ENCODE measurements around the gene ATP6V1F.

Gene ATP6V1F

GRCh38 chr7:128890306-128891109 is 27.9 kb downstream of the ATP6V1F start:
- no peak overlapping the region for H3K27ac ChIP-seq (ENCODE audit: low read length)
- H3K9me3 ChIP-seq (ENCODE audit: control insufficient read depth in 1 of 2, low read length in 2 of 2): no peaks in the 10 kb centered on the region
- peak overlapping the region in 1 of 2 donors; percentile 44 for H3K4me3 ChIP-seq (ENCODE audit: low read depth in 1 of 2, low read length in 2 of 2)
- H3K36me3 ChIP-seq (ENCODE audit: control insufficient read depth in 1 of 2, insufficient read depth in 2 of 2, low read length in 2 of 2): no peaks in the 10 kb centered on the region
- no peaks in the 10 kb centered on the region for H3K27me3 ChIP-seq (ENCODE audit: low read depth, low read length)
- H3K4me1 ChIP-seq (ENCODE audit: control insufficient read depth in 1 of 2, insufficient read depth in 2 of 2, low read length in 2 of 2): no peaks in the 10 kb centered on the region

GRCh38 chr7:128891110-128891941 is 28.7 kb downstream of the ATP6V1F start:
- Histone ChIP-seq H3K36me3 (ENCODE audit: control insufficient read depth in 1 of 2, insufficient read depth in 2 of 2, low read length in 2 of 2) (no peaks in the 10 kb centered on the region), H3K27me3 (ENCODE audit: low read depth, low read length) (no peaks in the 10 kb centered on the region), H3K4me1 (ENCODE audit: control insufficient read depth in 1 of 2, insufficient read depth in 2 of 2, low read length in 2 of 2) (no peaks in the 10 kb centered on the region), H3K9me3 (ENCODE audit: control insufficient read depth in 1 of 2, low read length in 2 of 2) (no peaks in the 10 kb centered on the region), H3K4me3 (ENCODE audit: low read depth in 1 of 2, low read length in 2 of 2) (peak overlapping the region in 1 of 2 donors; percentile 44), H3K27ac (ENCODE audit: low read length) (no peak overlapping the region)

GRCh38 chr7:128891942-128892269 is 29.2 kb downstream of the ATP6V1F start:
- H3K27ac ChIP-seq (ENCODE audit: low read length): no peak overlapping the region

DNA sequence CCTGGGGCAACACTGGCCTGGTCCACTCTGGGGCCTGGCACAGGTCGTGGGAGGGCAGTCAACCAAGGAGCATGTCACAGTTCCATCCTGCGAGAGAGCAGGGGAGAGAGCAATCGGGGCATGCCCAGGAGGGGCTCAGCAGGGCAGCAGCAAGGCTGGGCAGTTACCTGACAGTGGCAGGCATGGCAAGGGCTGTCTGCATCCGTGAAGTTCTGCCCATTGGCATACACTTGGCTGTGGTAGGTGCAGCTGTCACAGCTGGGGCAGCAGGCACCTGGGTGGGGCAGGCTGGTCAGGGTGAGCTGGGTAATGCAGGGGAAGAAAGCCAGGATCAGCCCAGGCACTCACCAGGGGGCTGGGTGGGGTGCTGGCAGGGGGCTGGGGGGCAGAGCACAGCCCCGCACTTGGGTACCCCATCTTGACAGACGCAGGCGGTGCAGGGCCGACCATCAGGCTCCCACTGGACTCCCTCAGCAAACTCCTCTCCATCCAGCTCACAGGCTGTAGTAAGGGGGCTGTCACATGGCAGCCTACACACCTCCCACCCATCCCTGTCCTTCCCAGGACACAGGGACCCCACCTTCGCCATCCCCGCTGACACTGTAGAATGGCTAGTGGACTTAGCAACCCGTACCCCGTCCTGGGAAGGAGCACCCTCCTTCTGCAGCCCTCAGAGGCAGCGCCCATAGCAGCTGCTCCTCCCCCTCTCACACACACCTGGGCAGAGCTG is 30.0 kb downstream of the ATP6V1F start:
- Histone ChIP-seq H3K9me3 (ENCODE audit: control insufficient read depth in 1 of 2, low read length in 2 of 2) (no peaks in the 10 kb centered on the region), H3K4me1 (ENCODE audit: control insufficient read depth in 1 of 2, insufficient read depth in 2 of 2, low read length in 2 of 2) (no peaks in the 10 kb centered on the region), H3K27me3 (ENCODE audit: low read depth, low read length) (no peaks in the 10 kb centered on the region), H3K27ac (ENCODE audit: low read length) (no peak overlapping the region), H3K36me3 (ENCODE audit: control insufficient read depth in 1 of 2, insufficient read depth in 2 of 2, low read length in 2 of 2) (no peaks in the 10 kb centered on the region), H3K4me3 (ENCODE audit: low read depth in 1 of 2, low read length in 2 of 2) (no peak overlapping the region)

More at GRCh38 chr7:128891942-128892269, 29.2 kb downstream of the ATP6V1F start:
- no peaks in the 10 kb centered on the region for H3K9me3 ChIP-seq (ENCODE audit: control insufficient read depth in 1 of 2, low read length in 2 of 2)
- H3K4me3 ChIP-seq (ENCODE audit: low read depth in 1 of 2, low read length in 2 of 2): no peak overlapping the region
- H3K27me3 ChIP-seq (ENCODE audit: low read depth, low read length): no peaks in the 10 kb centered on the region
- H3K36me3 ChIP-seq (ENCODE audit: control insufficient read depth in 1 of 2, insufficient read depth in 2 of 2, low read length in 2 of 2): no peaks in the 10 kb centered on the region
- no peaks in the 10 kb centered on the region for H3K4me1 ChIP-seq (ENCODE audit: control insufficient read depth in 1 of 2, insufficient read depth in 2 of 2, low read length in 2 of 2)

GRCh38 chr7:128893251-128894100 is 30.8 kb downstream of the ATP6V1F start:
- Histone ChIP-seq H3K27ac (ENCODE audit: low read length) (no peak overlapping the region), H3K27me3 (ENCODE audit: low read depth, low read length) (no peaks in the 10 kb centered on the region), H3K36me3 (ENCODE audit: control insufficient read depth in 1 of 2, insufficient read depth in 2 of 2, low read length in 2 of 2) (no peaks in the 10 kb centered on the region), H3K9me3 (ENCODE audit: control insufficient read depth in 1 of 2, low read length in 2 of 2) (no peaks in the 10 kb centered on the region), H3K4me3 (ENCODE audit: low read depth in 1 of 2, low read length in 2 of 2) (no peak overlapping the region), H3K4me1 (ENCODE audit: control insufficient read depth in 1 of 2, insufficient read depth in 2 of 2, low read length in 2 of 2) (no peaks in the 10 kb centered on the region)

DNA sequence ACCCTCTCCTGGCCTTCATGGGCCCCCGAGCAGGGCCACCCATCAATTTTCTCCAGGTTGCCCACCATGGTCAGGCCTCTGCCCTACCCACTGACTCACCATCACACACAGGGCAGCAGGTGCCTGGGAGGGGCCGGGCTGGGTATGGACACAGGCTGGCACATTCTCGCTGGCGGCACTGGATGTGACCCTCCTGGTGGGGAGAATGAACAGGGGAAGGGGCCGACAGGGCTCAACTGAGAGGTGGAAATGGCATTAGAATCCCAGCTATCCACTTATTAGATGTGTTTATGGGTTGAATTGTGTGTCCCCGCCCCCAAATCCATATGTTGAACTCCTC is 31.4 kb downstream of the ATP6V1F start:
- no peak overlapping the region for H3K4me3 ChIP-seq (ENCODE audit: low read depth in 1 of 2, low read length in 2 of 2)
- no peaks in the 10 kb centered on the region for H3K36me3 ChIP-seq (ENCODE audit: control insufficient read depth in 1 of 2, insufficient read depth in 2 of 2, low read length in 2 of 2)
- no peaks in the 10 kb centered on the region for H3K4me1 ChIP-seq (ENCODE audit: control insufficient read depth in 1 of 2, insufficient read depth in 2 of 2, low read length in 2 of 2)
- no peaks in the 10 kb centered on the region for H3K9me3 ChIP-seq (ENCODE audit: control insufficient read depth in 1 of 2, low read length in 2 of 2)
- no peak overlapping the region for H3K27ac ChIP-seq (ENCODE audit: low read length)
- H3K27me3 ChIP-seq (ENCODE audit: low read depth, low read length): no peaks in the 10 kb centered on the region

- no peak overlapping the region for H3K27ac ChIP-seq (ENCODE audit: low read length)
- no peaks in the 10 kb centered on the region for H3K4me1 ChIP-seq (ENCODE audit: control insufficient read depth in 1 of 2, insufficient read depth in 2 of 2, low read length in 2 of 2)
- no peaks in the 10 kb centered on the region for H3K36me3 ChIP-seq (ENCODE audit: control insufficient read depth in 1 of 2, insufficient read depth in 2 of 2, low read length in 2 of 2)
- H3K9me3 ChIP-seq (ENCODE audit: control insufficient read depth in 1 of 2, low read length in 2 of 2): peaks cover 0 to 3% of the 10 kb centered on the region in 2 donors
- H3K4me3 ChIP-seq (ENCODE audit: low read depth in 1 of 2, low read length in 2 of 2): no peak overlapping the region
- no peaks in the 10 kb centered on the region for H3K27me3 ChIP-seq (ENCODE audit: low read depth, low read length)
Measured at GRCh38 chr7:128895320-128895719, 32.7 kb downstream of the ATP6V1F start.

- peaks cover 0 to 3% of the 10 kb centered on the region in 2 donors for H3K9me3 ChIP-seq (ENCODE audit: control insufficient read depth in 1 of 2, low read length in 2 of 2)
- no peak overlapping the region for H3K27ac ChIP-seq (ENCODE audit: low read length)
- no peaks in the 10 kb centered on the region for H3K36me3 ChIP-seq (ENCODE audit: control insufficient read depth in 1 of 2, insufficient read depth in 2 of 2, low read length in 2 of 2)
- no peak overlapping the region for H3K4me3 ChIP-seq (ENCODE audit: low read depth in 1 of 2, low read length in 2 of 2)
- H3K27me3 ChIP-seq (ENCODE audit: low read depth, low read length): no peaks in the 10 kb centered on the region
- no peaks in the 10 kb centered on the region for H3K4me1 ChIP-seq (ENCODE audit: control insufficient read depth in 1 of 2, insufficient read depth in 2 of 2, low read length in 2 of 2)
Measured at GRCh38 chr7:128899392-128899791, 36.7 kb downstream of the ATP6V1F start.

DNA sequence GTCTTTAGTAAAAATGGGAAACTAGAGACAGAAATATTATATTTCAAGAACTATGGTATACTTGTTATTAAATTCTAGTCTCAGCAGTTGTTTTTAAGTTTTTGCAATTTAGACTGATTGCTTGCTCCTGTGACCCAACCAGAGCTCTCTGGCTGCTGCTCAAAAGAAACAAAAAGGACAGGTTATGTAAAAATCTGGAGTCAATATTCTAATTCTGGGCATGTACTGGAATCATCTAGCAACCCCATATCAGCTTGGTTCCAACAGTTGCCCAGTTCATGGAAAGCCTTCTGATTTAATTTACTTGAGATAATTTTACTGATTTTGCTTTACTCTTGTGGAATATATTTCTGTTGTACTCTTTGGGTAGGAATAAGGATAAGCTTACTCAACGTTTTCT is 37.6 kb downstream of the ATP6V1F start:
- Histone ChIP-seq H3K27ac (ENCODE audit: low read length) (no peak overlapping the region), H3K36me3 (ENCODE audit: control insufficient read depth in 1 of 2, insufficient read depth in 2 of 2, low read length in 2 of 2) (no peaks in the 10 kb centered on the region), H3K4me1 (ENCODE audit: control insufficient read depth in 1 of 2, insufficient read depth in 2 of 2, low read length in 2 of 2) (no peaks in the 10 kb centered on the region), H3K4me3 (ENCODE audit: low read depth in 1 of 2, low read length in 2 of 2) (no peak overlapping the region), H3K9me3 (ENCODE audit: control insufficient read depth in 1 of 2, low read length in 2 of 2) (peaks cover 0 to 3% of the 10 kb centered on the region in 2 donors), H3K27me3 (ENCODE audit: low read depth, low read length) (no peaks in the 10 kb centered on the region)

DNA sequence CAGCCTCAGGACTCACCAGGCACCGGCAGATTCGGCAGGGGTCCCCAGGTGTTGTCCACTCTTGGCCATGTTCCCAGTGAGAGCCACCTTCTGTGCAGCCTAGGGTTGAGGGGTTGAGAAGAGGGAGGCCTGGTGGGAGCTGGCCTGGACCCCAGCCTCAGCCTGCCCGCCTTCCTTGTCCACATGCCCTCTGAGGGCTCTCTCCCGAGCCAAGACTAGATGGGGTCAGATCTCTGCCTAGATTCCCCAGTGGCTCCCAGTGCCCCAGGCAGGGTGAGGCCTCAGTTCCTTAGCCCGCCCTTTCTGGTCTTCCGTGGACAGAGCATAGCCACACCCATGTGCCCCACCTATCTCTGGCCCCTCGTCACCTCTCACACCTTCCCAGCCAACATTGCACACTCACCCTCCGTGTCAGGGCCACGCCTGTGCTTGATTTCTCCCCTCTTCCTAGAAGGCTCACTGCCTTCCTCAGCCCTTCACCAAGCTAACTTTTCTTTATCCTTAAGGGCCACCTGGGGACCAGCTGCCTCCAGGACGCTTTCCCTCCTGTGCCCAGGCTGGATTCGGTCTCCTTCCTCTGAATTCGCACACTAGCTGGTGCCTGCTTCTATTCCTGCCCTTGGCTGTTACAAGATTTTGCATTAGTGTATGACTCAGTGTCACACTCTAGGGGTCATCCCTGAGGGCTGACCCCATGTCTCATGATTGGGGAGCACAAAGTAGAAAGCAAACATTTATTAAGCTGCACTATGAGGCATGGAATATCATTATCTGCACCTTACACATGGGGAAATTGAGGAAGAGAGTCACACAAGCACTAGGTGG is 40.3 kb downstream of the ATP6V1F start:
- Histone ChIP-seq H3K9me3 (ENCODE audit: control insufficient read depth in 1 of 2, low read length in 2 of 2) (peaks cover 0 to 3% of the 10 kb centered on the region in 2 donors), H3K27ac (ENCODE audit: low read length) (no peak overlapping the region), H3K36me3 (ENCODE audit: control insufficient read depth in 1 of 2, insufficient read depth in 2 of 2, low read length in 2 of 2) (no peaks in the 10 kb centered on the region), H3K4me3 (ENCODE audit: low read depth in 1 of 2, low read length in 2 of 2) (no peak overlapping the region), H3K4me1 (ENCODE audit: control insufficient read depth in 1 of 2, insufficient read depth in 2 of 2, low read length in 2 of 2) (no peaks in the 10 kb centered on the region), H3K27me3 (ENCODE audit: low read depth, low read length) (no peaks in the 10 kb centered on the region)

Data from muscle layer of duodenum (tissue), 2 donors.